Natural killer cell treated with Interleukin-12 subunit alpha and Interleukin-12 subunit beta and Interleukin-15 and Interleukin-18, amount 100 ng/mL, for 72 hours (primary cell): Measurements from ENCODE around the gene MKNK2. TPM values are rescaled to one million over a fixed set of nuclear protein-coding genes. Genes with fewer than 3 reads are reported as not detected.
"Not testable (repeated sequence)": the region's sequence is repeated elsewhere in the genome, so short reads cannot be mapped to it uniquely, and the experiment has no call there.

ENCODE experiments used
- ATAC-seq, 2 donors: fragments of 150-1000 bp; cut with Tn5 transposase in 1 of 2; sonication (Bioruptor Pico), chemical (Tn5 transposase) in 1 of 2; 2 replicates each; pipeline ENCODE4 v1.10.0; 2021
- DNase-seq: peaks from one replicate; pipeline ENCODE4 v3.0.0; 2022; ENCODE audit warnings: low spot score
- H3K27ac Mint-ChIP-seq, 2 donors: 1 replicate in 1 of 2; 2 replicates in 1 of 2; pipeline ENCODE4 v1.8.0; 2022; ENCODE audit warnings: mixed read lengths in 2 of 2, mild to moderate bottlenecking in 1 of 2, moderate library complexity in 1 of 2
- H3K27me3 Mint-ChIP-seq, 2 donors: 1 replicate in 1 of 2; 2 replicates in 1 of 2; pipeline ENCODE4 v1.8.0; 2022; ENCODE audit warnings: mixed read lengths in 2 of 2
- H3K36me3 Mint-ChIP-seq: one replicate; pipeline ENCODE4 v1.8.0; 2022; ENCODE audit warnings: mixed read lengths
- H3K4me1 Mint-ChIP-seq, 2 donors: 1 replicate in 1 of 2; 2 replicates in 1 of 2; pipeline ENCODE4 v1.8.0; 2022; ENCODE audit warnings: low read depth in 2 of 2, mixed read lengths in 2 of 2, mild to moderate bottlenecking in 1 of 2
- H3K4me3 Mint-ChIP-seq: one replicate; pipeline ENCODE4 v1.8.0; 2022; ENCODE audit warnings: mixed read lengths
- H3K9me3 Mint-ChIP-seq: 2 replicates; pipeline ENCODE4 v1.8.0; 2022; ENCODE audit warnings: mixed read lengths
- total RNA-seq, 2 donors: library from RNA; stranded (reverse); gene quantifications; one replicate each; pipeline ENCODE4 v1.2.3, GENCODE V29; 2022

Gene MKNK2
- total RNA-seq: 100 to 1,000 TPM; 303 to 308 TPM

GRCh38 chr19:2050991-2051772 lies at the start of gene MKNK2:
Gene MKNK2, minus strand, starts transcription at chr19:2051244. Its CDS starts 393 bp downstream, at chr19:2050851.
- no peaks in the 10 kb centered on the region for H3K36me3 Mint-ChIP-seq
- ATAC-seq: peak; percentile 86 to 87
- H3K27me3 Mint-ChIP-seq: no peaks in the 10 kb centered on the region
- peaks cover 11 to 29% of the 10 kb centered on the region in 2 donors for H3K4me1 Mint-ChIP-seq
- no peaks in the 10 kb centered on the region for H3K9me3 Mint-ChIP-seq
- H3K4me3 Mint-ChIP-seq: peak within 1 kb of the TSS; percentile 85
- peak within 1 kb of the TSS; percentile 78 to 90 for H3K27ac Mint-ChIP-seq
- DNase-seq: peak; percentile 97

- no peak overlapping the region for H3K27ac Mint-ChIP-seq
- H3K27me3 Mint-ChIP-seq: no peaks in the 10 kb centered on the region
- ATAC-seq (no peak), DNase-seq (no peak)
- peaks cover 10 to 13% of the 10 kb centered on the region in 2 donors for H3K4me1 Mint-ChIP-seq
- peaks cover 10% of the 10 kb centered on the region for H3K36me3 Mint-ChIP-seq
- H3K4me3 Mint-ChIP-seq: no peak overlapping the region
- H3K9me3 Mint-ChIP-seq: no peaks in the 10 kb centered on the region
Measured at GRCh38 chr19:2100719-2101061, 49.6 kb upstream of the MKNK2 start.

- Mint-ChIP-seq H3K9me3 (no peaks in the 10 kb centered on the region), H3K27me3 (no peaks in the 10 kb centered on the region), H3K4me1 (peaks cover 13 to 15% of the 10 kb centered on the region in 2 donors), H3K4me3 (no peak overlapping the region), H3K27ac (no peak overlapping the region), H3K36me3 (peaks cover 10% of the 10 kb centered on the region)
- ATAC-seq (no peak), DNase-seq (no peak)
Measured at GRCh38 chr19:2099937-2100718, 49.1 kb upstream of the MKNK2 start.

- ATAC-seq (no peak), DNase-seq (no peak)
- peaks cover 11% of the 10 kb centered on the region for H3K36me3 Mint-ChIP-seq
- no peaks in the 10 kb centered on the region for H3K27me3 Mint-ChIP-seq
- H3K4me1 Mint-ChIP-seq: peaks cover 22 to 23% of the 10 kb centered on the region in 2 donors
- no peak overlapping the region for H3K27ac Mint-ChIP-seq
- no peak overlapping the region for H3K4me3 Mint-ChIP-seq
- no peaks in the 10 kb centered on the region for H3K9me3 Mint-ChIP-seq
Measured at GRCh38 chr19:2099054-2099501, 48.0 kb upstream of the MKNK2 start.

GRCh38 chr19:2097886-2098327 lies 46.9 kb upstream of the MKNK2 start:
- peaks cover 5% of the 10 kb centered on the region for H3K36me3 Mint-ChIP-seq
- H3K4me3 Mint-ChIP-seq: no peak overlapping the region
- no peak for DNase-seq
- H3K4me1 Mint-ChIP-seq: peaks cover 24 to 28% of the 10 kb centered on the region in 2 donors
- no peak overlapping the region for H3K27ac Mint-ChIP-seq
- ATAC-seq: no peak
- H3K27me3 Mint-ChIP-seq: no peaks in the 10 kb centered on the region
- no peaks in the 10 kb centered on the region for H3K9me3 Mint-ChIP-seq

GRCh38 chr19:2097203-2097885 lies 46.3 kb upstream of the MKNK2 start:
- ATAC-seq: no peak
- no peak for DNase-seq
- H3K27ac Mint-ChIP-seq: no peak overlapping the region
- H3K27me3 Mint-ChIP-seq: no peaks in the 10 kb centered on the region
- peaks cover 24 to 28% of the 10 kb centered on the region in 2 donors for H3K4me1 Mint-ChIP-seq
- no peaks in the 10 kb centered on the region for H3K9me3 Mint-ChIP-seq
- H3K36me3 Mint-ChIP-seq: peaks cover 5% of the 10 kb centered on the region
- peak overlapping the region; percentile 85 for H3K4me3 Mint-ChIP-seq

- H3K9me3 Mint-ChIP-seq: no peaks in the 10 kb centered on the region
- peak within 1 kb of the TSS; percentile 99 for H3K4me3 Mint-ChIP-seq
- no peaks in the 10 kb centered on the region for H3K27me3 Mint-ChIP-seq
- peak within 1 kb of the TSS; percentile 84 to 95 for H3K27ac Mint-ChIP-seq
- peaks cover 5% of the 10 kb centered on the region for H3K36me3 Mint-ChIP-seq
- peaks cover 23 to 24% of the 10 kb centered on the region in 2 donors for H3K4me1 Mint-ChIP-seq
- peak; percentile 100 for DNase-seq
- peak; percentile 91 to 93 for ATAC-seq
Measured at GRCh38 chr19:2096480-2097202, 45.6 kb upstream of the MKNK2 start, which contains the start of gene IZUMO4. Gene IZUMO4, plus strand, starts transcription at chr19:2096915. Its CDS starts 31 bp downstream, at chr19:2096946.

GRCh38 chr19:2096034-2096479 lies 45.0 kb upstream of the MKNK2 start, which contains the start of gene MOB3A:
Gene MOB3A, minus strand, starts transcription at chr19:2096326. Its CDS starts 17,766 bp downstream, at chr19:2078560.
- Mint-ChIP-seq H3K27ac (peak within 1 kb of the TSS; percentile 84 to 95), H3K27me3 (no peaks in the 10 kb centered on the region), H3K4me3 (peak within 1 kb of the TSS; percentile 99), H3K9me3 (no peaks in the 10 kb centered on the region), H3K4me1 (peaks cover 24% of the 10 kb centered on the region in 2 donors), H3K36me3 (peaks cover 5% of the 10 kb centered on the region)
- ATAC-seq (peak; percentile 75 to 82), DNase-seq (peak; percentile 94)

- ATAC-seq, H3K4me3 Mint-ChIP-seq, H3K9me3 Mint-ChIP-seq, H3K27ac Mint-ChIP-seq, H3K36me3 Mint-ChIP-seq, H3K27me3 Mint-ChIP-seq, DNase-seq: not testable (repeated sequence)
- H3K4me1 Mint-ChIP-seq: peaks cover 59 to 60% of the 10 kb centered on the region in 2 donors
Measured at GRCh38 chr19:2091926-2092525, 41.0 kb upstream of the MKNK2 start.

GRCh38 chr19:2089727-2090053 lies 38.6 kb upstream of the MKNK2 start:
- Mint-ChIP-seq H3K27me3 (no peaks in the 10 kb centered on the region), H3K9me3 (no peaks in the 10 kb centered on the region), H3K36me3 (peaks cover 10% of the 10 kb centered on the region), H3K4me3 (peak overlapping the region; percentile 86), H3K4me1 (peaks cover 62 to 65% of the 10 kb centered on the region in 2 donors), H3K27ac (peak overlapping the region; percentile 94 to 99)
- ATAC-seq: no peak
- DNase-seq: no peak

GRCh38 chr19:2089001-2089711 lies 38.1 kb upstream of the MKNK2 start:
- Mint-ChIP-seq H3K27ac (peak overlapping the region; percentile 94 to 99), H3K9me3 (no peaks in the 10 kb centered on the region), H3K4me1 (peaks cover 56 to 59% of the 10 kb centered on the region in 2 donors), H3K27me3 (no peaks in the 10 kb centered on the region), H3K4me3 (peak overlapping the region; percentile 86), H3K36me3 (peaks cover 6% of the 10 kb centered on the region)
- ATAC-seq (no peak), DNase-seq (no peak)

GRCh38 chr19:2087621-2088100 lies 36.6 kb upstream of the MKNK2 start:
- H3K27ac Mint-ChIP-seq: peak overlapping the region; percentile 94 to 99
- peak overlapping the region; percentile 75 for H3K4me3 Mint-ChIP-seq
- ATAC-seq (no peak), DNase-seq (no peak)
- H3K27me3 Mint-ChIP-seq: no peaks in the 10 kb centered on the region
- H3K4me1 Mint-ChIP-seq: peaks cover 60 to 63% of the 10 kb centered on the region in 2 donors
- peaks cover 11% of the 10 kb centered on the region for H3K36me3 Mint-ChIP-seq
- H3K9me3 Mint-ChIP-seq: no peaks in the 10 kb centered on the region
